Activated effector memory CD4-positive, alpha-beta T cell treated with anti-CD3 and anti-CD28 coated beads, Interleukin-2, amount 50 U/mL, for 16 hours (primary cell): Measurements from ENCODE around the gene MDGA2.
"Not testable (repeated sequence)": the region's sequence is repeated elsewhere in the genome, so short reads cannot be mapped to it uniquely, and the experiment has no call there.

Source experiments
- DNase-seq: peaks from one replicate; pipeline ENCODE4 v3.0.0-alpha.2; 2020

The MDGA2 gene

GRCh38 chr14:47675466-47676314 is at the start of gene MDGA2:
MDGA2 (minus strand) TSS chr14:47675605.
- no peak for DNase-seq

DNA sequence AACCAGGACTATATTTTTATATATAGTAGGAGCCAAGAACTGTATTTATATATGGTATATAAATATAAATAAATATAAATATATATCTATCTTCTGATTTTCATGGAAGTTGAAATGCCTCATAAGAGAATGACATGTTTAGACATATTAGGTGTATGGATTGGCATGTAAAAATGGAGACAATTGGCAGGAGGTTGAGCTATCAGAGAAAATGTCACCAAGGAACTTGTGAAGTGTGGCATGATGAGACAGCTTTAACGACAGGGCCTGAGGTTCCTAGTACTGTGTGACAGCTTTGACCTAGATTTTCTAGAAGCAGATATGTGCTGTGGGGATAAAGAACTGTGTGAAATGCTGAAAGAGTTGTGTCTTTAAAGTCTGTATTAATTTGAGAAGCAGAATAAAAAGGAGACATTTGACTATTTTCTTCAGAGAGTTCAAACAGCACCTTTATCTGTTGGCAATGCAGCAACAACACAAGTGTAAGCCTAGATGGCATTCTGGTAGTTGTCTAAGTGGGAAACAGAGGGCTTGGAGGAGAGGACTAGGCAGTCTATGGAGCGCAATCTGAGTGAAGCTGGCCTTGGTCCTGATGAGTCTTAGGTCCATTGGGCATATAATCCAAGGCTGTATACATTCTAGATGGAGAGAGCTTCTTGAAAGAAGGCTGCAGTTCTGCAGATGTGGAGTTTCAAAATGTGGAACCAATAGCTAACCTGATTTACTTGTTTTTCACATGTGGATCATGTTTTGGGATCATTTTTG is 47.7 kb upstream of the MDGA2 start:
- DNase-seq: no peak

DNA sequence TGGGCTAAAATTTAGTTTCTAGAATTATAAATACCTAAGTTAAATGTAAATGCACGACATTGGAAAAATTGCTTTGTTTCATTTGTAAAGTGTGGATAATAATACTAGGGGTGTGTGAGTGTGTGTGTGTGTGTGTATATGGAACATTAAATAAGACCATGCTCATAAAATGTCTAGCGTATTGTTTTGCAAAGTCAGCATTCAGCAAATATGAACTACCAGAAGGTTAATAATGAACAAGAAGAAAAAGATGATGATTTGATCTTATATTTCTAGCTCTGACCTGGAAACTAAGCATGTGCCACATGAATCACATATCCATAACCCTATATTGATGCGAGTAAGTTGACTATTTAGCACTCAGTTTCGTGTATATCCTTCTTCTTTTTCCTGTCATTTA is 44.9 kb upstream of the MDGA2 start:
- no peak for DNase-seq

- DNase-seq: no peak
These were observed 39.9 kb upstream of the MDGA2 start for GRCh38 chr14:47715330-47715729.

GRCh38 chr14:47710581-47710980 is 35.2 kb upstream of the MDGA2 start:
- DNase-seq: no peak

DNA sequence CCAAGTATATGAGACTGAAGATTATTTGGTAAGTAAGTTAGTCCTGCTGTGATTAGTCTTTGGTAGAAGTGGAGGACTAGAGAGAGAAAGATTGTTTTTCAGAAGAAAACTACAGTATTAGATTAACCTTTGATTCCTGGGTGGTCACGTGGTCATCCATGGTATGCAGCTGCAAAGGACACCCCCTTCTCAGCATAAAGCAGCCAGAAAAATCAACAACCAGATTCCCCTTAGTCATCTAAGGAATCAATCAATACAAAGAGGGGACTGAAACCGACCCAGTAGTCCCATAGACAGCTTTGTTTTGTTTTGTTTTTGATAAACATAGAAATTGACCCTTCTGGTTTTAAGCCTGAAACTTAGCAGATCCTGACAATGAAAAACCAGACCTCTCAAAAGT is 30.3 kb upstream of the MDGA2 start:
- no peak for DNase-seq

DNA sequence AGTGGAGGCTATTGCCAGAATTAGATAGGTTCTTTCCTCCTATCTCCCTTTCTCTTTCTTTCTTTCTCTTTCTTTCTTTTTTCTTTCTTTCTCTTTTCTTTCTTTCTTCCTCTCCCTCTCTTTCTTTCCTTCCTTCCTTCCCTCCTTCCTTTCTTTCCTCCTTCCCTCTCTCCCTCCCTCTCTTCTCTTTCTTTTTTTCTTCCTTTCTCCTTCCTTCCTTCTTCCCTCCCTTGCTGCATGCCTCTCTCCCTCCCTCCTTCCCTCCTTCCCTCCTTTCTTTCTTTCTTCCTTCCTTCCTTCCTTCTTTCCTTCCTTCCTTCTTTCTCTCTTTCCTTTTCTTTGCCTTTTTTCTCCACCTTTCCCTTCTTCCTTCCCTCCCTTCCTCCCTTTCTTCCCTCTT is 16.4 kb upstream of the MDGA2 start:
- no peak for DNase-seq

- no peak for DNase-seq
These were observed 3.6 kb upstream of the MDGA2 start for GRCh38 chr14:47678993-47679392.

GRCh38 chr14:47678157-47678556 is 2.8 kb upstream of the MDGA2 start:
- DNase-seq: no peak

- no peak for DNase-seq
These were observed 861 bp upstream of the MDGA2 start for GRCh38 chr14:47676315-47676617.

DNA sequence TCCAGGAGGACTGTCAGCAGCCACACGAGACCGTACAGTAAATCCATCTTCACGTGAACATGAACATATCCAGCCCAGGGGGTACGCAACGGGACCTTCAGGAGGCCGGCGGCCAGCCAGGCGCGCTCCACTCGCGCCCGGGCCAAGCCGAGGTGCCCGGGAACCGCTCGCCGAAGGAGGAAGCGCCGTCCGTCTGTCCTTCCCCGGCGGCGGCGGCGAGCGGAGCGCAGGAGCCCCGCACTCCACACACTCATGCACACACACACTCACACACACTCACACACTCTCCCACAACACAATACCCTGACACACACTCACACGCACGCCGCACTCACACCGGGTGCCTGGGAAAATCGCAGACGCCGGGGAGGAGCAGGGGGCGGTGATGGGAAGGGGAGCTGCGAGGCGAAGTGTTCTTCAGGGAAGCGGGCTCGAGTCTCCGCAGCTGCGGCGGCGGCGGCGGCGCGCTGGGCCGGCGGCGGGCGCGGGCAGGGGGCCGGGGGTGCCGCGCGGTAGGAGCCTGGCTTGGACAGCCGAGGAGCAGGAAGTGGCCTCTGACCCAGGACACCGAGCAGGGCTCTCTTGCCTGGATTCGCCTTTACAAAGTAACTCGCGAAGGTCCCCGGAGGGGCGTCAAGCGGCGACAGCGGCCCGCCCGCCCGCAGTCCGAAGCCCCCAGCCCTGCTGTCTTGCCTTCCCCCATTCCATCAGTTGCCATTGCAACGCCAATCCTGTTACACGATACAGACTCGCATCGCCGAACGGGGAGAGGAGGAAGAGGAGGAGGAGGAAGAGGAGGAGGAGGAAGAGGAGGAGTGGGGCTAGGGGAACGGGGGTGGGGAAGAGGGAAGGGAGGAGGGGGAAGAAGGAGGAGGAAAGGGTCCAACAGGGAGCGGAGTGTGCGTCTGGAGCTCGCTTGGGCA is 601 bp downstream of the MDGA2 start:
- DNase-seq: no peak

- DNase-seq: no peak
These were observed 1.3 kb downstream of the MDGA2 start for GRCh38 chr14:47674148-47674542.

DNA sequence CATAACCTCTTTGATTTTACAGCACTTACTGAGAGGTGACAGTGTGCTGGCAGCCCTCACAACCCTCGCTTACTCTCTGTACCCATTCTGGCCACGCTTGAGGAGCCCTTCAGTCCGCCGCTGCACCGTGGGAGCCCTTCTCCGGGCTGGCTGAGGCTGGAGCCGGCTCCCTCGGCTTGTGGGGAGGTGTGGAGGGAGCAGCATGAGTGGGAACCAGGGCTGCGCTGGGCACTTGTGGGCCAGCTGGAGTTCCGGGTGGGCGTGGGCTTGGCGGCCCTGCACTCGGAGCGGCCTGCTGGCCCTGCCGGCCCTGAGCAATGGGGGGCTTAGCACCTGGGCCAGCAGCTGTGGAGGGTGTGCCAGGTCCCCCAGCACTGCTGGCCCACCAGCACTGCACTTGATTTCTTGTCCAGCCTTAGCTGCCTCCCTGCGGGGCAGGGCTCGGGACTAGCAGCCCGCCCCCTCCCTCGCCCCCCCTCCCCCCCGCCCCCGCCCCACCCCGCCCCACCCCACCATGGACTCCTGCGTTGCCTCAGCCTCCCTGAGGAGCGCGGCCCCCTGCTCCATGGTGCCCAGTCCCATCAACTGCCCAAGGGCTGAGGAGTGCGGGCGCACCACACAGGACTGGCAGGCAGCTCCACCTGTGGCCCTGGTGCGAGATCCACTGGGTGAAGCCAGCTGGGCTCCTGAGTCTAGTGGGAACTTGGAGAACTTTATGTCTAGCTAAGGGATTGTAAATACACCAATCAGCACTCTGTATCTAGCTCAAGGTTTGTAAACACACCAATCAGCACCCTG is 9.9 kb downstream of the MDGA2 start:
- no peak for DNase-seq

DNA sequence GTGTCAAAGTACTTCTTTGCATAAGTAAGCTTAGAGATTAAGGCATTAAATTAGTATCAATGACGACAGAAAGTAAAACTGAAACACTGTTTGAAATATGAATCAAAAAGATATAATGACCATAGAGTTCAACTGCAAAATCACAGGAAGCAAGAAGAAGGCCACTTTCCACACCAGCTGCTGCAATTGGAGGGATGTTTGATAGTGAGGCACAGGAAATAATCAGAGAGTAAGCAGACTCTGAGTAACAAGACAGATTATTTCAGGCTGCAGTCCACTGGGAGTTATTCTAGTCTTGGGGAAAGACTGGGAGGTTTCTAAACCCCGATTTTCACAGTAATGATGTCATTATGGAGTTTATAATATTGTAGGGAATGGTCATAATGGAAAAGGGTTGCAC is 12.9 kb downstream of the MDGA2 start:
- no peak for DNase-seq

DNA sequence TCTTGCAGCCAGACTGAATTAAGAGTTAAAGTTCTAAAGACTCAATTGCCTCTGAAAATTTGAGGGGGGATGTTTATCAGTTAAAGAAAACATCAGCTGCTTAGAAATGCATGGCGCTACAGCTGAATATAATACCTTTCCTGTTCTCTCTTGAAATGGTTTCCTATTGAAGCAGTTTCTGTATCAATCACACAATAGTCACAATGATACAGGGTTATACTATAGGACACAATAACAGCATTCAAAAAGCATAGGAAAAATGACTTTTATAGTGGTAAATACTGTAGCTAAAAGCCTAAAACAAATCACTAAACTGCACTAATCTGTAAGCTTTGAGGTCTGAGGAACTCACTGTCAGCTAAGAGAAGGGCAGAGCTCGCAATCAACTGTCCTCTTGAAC is 15.2 kb downstream of the MDGA2 start:
- DNase-seq: no peak

- no peak for DNase-seq
These were observed 17.4 kb downstream of the MDGA2 start for GRCh38 chr14:47658041-47658440.

DNA sequence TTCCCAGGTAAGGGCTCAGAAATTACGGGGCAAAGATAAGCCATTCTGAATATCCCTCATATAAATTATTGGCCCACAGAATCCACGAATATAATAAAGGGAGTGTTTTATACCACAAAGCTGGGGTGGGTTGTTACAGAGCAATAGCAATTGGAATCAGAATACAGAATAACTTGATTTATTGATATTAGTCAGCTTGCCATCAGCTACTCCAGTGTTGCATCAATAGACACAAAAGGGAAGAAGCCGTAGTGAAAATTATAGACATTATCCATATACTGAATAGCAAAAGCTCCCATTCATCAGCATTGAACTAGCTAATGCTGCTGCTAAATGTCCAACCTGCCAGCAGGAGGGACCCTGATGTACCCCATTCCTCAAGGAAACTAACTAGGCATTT is 18.3 kb downstream of the MDGA2 start:
- DNase-seq: no peak

GRCh38 chr14:47651337-47651736 is 24.1 kb downstream of the MDGA2 start:
- DNase-seq: no peak

DNA sequence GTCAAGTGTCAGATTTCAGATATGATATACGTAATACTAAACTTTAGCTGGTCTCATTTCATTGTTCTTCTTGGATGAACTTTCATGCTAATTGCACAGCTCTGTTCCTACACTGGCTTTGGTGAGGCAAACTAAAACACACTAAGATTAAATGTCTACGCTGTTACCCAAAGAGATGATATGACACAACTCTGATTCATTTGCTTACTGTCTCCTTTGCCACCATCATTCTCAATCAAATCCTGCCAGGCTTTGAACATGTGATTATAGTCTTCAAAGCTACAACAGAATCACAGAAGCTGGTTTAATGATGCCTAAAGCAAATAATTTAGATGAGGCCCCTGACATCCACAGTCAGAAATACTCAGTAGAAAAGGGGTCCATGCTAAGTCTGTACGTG is 37.7 kb downstream of the MDGA2 start:
- no peak for DNase-seq

DNA sequence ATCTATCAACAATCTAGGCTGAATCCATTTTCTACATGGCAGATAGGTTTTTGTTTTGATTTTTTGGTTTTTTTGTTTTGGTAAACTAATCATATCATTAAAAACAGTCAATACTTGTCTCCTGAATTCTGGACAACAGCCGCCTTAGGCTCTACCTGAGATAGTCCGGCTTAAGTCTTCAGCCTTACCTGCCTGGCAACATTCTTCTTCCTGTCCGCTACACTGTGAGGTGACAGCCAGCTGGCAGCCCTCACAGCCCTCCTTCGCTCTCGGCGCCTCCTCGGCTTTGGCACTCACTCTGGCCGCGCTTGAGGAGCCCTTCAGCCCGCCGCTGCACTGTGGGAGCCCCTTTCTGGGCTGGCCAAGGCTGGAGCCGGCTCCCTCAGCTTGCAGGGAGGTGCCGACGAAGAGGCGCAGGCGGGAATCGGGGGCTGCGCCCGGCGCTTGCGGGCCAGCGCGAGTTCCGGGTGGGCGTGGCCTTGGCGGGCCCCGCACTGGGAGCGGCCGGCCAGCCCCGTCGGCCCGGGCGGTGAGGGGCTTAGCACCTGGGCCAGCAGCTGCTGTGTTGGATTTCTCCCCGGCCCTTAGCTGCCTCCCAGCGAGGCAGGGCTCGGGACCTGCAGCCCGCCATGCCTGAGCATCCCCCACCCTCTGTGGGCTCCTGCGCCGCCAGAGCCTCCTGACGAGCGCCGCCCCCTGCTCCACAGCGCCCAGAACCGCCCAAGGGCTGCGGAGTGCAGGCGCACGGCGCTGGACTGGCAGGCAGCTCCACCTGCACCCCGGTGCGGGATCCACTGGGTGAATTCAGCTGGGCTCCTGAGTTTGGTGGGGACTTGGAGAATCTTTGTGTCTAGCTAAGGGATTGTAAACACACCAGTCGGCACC is 49.0 kb downstream of the MDGA2 start:
- DNase-seq: no peak

DNA sequence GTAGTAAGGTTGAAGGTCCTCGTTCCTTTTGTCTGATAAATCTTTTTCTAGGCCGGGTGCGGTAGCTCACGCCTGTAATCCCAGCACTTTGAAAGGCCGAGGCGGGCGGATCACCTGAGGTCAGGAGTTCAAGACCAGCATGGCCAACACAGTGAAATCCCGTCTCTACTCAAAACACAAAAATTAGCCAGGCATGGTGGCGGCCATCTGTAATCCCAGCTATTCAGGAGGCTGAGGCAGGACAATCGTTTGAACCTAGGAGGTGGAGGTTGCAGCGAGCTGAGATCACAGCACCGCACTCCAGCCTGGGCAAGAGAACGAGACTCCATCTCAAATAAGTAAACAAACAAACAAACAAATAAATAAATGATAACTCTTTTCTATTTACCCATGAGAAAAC is 51.3 kb downstream of the MDGA2 start:
- not testable (repeated sequence) for DNase-seq

GRCh38 chr14:47619392-47619791 is 56.0 kb downstream of the MDGA2 start:
- no peak for DNase-seq
